HFFc6 (cell line): ENCODE results near the gene THSD7A. TPM values are rescaled to one million over a fixed set of nuclear protein-coding genes. Genes with fewer than 3 reads are reported as not detected.

Source experiments
- DNase-seq: peaks from one replicate; pipeline ENCODE4 v3.0.0-alpha.2; 2018
- H3K27ac Mint-ChIP-seq: 2 replicates; pipeline ENCODE4 v1.8.0; 2020; ENCODE audit warnings: mild to moderate bottlenecking, mixed read lengths
- H3K27me3 Mint-ChIP-seq: 2 replicates; pipeline ENCODE4 v1.8.0; 2021; ENCODE audit warnings: mild to moderate bottlenecking, moderate library complexity, mixed read lengths; ENCODE audit not compliant: insufficient read depth
- H3K36me3 Mint-ChIP-seq: 2 replicates; pipeline ENCODE4 v1.8.0; 2021; ENCODE audit warnings: low read depth, mixed read lengths
- H3K4me1 Mint-ChIP-seq: 2 replicates; pipeline ENCODE4 v1.8.0; 2020; ENCODE audit warnings: low read depth, mixed read lengths
- H3K4me3 Mint-ChIP-seq: 2 replicates; pipeline ENCODE4 v1.8.0; 2020; ENCODE audit warnings: mild to moderate bottlenecking, moderate library complexity, mixed read lengths
- H3K9me3 Mint-ChIP-seq: 2 replicates; pipeline ENCODE4 v1.8.0; 2020; ENCODE audit warnings: mild to moderate bottlenecking, mixed read lengths
- CTCF ChIP-seq: fragments of 200-600 bp; sonication (generic); IDR thresholded peaks from 2 replicates; pipeline ENCODE4 v1.5.0; 2021; ENCODE audit warnings: antibody characterized with exemption, mild to moderate bottlenecking
- total RNA-seq, 6 experiments: library from RNA; stranded (reverse); fragmentation: NEBNext Ultra II Directional; extraction: Animal tissue kit (Norgen Biotek cat#: 25700); gene quantifications; 2 replicates in 1 of 6; 3 replicates in 5 of 6; pipeline ENCODE4 v1.2.3, GENCODE V29; 2021

The THSD7A gene
- total RNA-seq, 6 experiments from 2014 or later, result not detected

- Mint-ChIP-seq H3K27ac (no peak overlapping the region), H3K4me3 (no peak overlapping the region), H3K36me3 (no peaks in the 10 kb centered on the region), H3K4me1 (no peaks in the 10 kb centered on the region), H3K27me3 (no peaks in the 10 kb centered on the region; the same call in 1 of the 2 replicates), H3K9me3 (peaks cover 36% of the 10 kb centered on the region)
- no peak for DNase-seq
- no peak for TF ChIP-seq CTCF
Measured at GRCh38 chr7:11714676-11715075, 117.3 kb downstream of the THSD7A start.

GRCh38 chr7:11714205-11714604, 117.8 kb downstream of the THSD7A start:
- no peak overlapping the region for H3K4me3 Mint-ChIP-seq
- DNase-seq, result no peak
- TF ChIP-seq CTCF, result no peak
- H3K27ac Mint-ChIP-seq, result no peak overlapping the region
- H3K36me3 Mint-ChIP-seq, result no peaks in the 10 kb centered on the region
- no peaks in the 10 kb centered on the region for H3K4me1 Mint-ChIP-seq
- no peaks in the 10 kb centered on the region; the same call in 1 of the 2 replicates for H3K27me3 Mint-ChIP-seq
- H3K9me3 Mint-ChIP-seq, result peaks cover 36% of the 10 kb centered on the region

GRCh38 chr7:11713352-11713751, 118.6 kb downstream of the THSD7A start:
- Mint-ChIP-seq H3K9me3 (peaks cover 44% of the 10 kb centered on the region), H3K36me3 (no peaks in the 10 kb centered on the region), H3K27ac (no peak overlapping the region)

GRCh38 chr7:11710377-11710776, 121.6 kb downstream of the THSD7A start:
- Mint-ChIP-seq H3K4me1 (no peaks in the 10 kb centered on the region), H3K27me3 (no peaks in the 10 kb centered on the region), H3K4me3 (no peak overlapping the region), H3K27ac (no peak overlapping the region), H3K9me3 (peaks cover 35% of the 10 kb centered on the region), H3K36me3 (no peaks in the 10 kb centered on the region)
- TF ChIP-seq CTCF, result no peak
- DNase-seq, result no peak

More at GRCh38 chr7:11713352-11713751, 118.6 kb downstream of the THSD7A start:
- Mint-ChIP-seq H3K4me1 (no peaks in the 10 kb centered on the region), H3K4me3 (no peak overlapping the region), H3K27me3 (no peaks in the 10 kb centered on the region; the same call in 1 of the 2 replicates)
- DNase-seq, result no peak
- TF ChIP-seq CTCF, result no peak

- Mint-ChIP-seq H3K9me3 (peaks cover 35% of the 10 kb centered on the region), H3K27me3 (no peaks in the 10 kb centered on the region), H3K36me3 (no peaks in the 10 kb centered on the region), H3K4me3 (no peak overlapping the region), H3K27ac (no peak overlapping the region), H3K4me1 (no peaks in the 10 kb centered on the region)
- TF ChIP-seq CTCF, result no peak
- DNase-seq, result no peak
Measured at GRCh38 chr7:11709196-11709595, 122.8 kb downstream of the THSD7A start.

- H3K9me3 Mint-ChIP-seq, result peaks cover 26% of the 10 kb centered on the region
- no peak for TF ChIP-seq CTCF
- no peak overlapping the region for H3K4me3 Mint-ChIP-seq
- no peaks in the 10 kb centered on the region for H3K36me3 Mint-ChIP-seq
- no peak for DNase-seq
- no peaks in the 10 kb centered on the region for H3K27me3 Mint-ChIP-seq
- H3K4me1 Mint-ChIP-seq, result no peaks in the 10 kb centered on the region
- H3K27ac Mint-ChIP-seq, result no peak overlapping the region
Measured at GRCh38 chr7:11707606-11708193, 124.3 kb downstream of the THSD7A start.
